HL-60/S4 treated with phorbol 12-myristate 13-acetate at 8.2 ng/mL for 4 days and 3 days (cell line): ENCODE data around the gene ANKRD22.

ENCODE experiments used
- in situ Hi-C: fragments of 300-500 bp; cut with MboI; formaldehyde crosslinking; loops from 2 replicates; pipeline ENCODE4 v1.15.0; 2022; ENCODE audit warnings: low sequenced_read_pairs

Gene ANKRD22

DNA sequence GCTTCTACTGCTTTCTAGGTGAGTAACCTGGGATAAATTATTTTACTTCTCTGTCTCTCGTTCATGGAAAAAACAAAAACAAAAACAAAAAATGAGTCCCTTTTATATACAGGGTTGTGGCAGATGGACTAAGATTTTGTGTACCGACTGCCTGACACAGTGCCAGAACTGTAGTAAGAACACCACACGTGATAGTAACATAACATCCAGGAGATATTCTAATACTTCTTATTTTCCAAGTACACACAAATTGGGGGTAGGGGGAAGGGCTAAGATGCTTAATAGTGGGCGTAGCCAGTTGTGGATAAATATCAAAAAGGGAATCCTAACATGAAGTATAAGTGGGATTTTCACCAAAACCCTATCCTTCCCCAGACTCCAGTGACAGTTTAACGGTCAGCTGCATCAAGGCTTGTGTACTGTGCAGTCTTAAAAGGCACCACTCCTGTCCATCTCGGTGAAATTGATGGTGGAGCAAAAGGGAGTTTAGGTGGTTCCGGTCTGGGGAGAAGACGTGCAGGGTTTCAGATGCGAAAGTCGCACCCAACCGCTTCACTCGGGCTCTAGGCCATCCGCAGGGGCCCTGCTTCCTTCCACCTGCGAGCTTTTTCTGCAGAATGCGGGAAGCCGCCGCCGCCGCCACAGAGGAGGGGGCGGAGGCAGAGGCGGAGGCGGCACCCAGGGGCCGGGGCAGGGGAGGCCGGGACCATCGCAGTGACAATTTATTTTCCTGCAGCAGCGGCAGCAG is 28.1 kb upstream of the ANKRD22 start, which contains the start of gene STAMBPL1:
Gene STAMBPL1, plus strand, starts transcription at position 712 of the 748 bp plus-strand sequence. CDS start 21,464 bp downstream, outside the sequence.
- in situ Hi-C loops = no loop called here

DNA sequence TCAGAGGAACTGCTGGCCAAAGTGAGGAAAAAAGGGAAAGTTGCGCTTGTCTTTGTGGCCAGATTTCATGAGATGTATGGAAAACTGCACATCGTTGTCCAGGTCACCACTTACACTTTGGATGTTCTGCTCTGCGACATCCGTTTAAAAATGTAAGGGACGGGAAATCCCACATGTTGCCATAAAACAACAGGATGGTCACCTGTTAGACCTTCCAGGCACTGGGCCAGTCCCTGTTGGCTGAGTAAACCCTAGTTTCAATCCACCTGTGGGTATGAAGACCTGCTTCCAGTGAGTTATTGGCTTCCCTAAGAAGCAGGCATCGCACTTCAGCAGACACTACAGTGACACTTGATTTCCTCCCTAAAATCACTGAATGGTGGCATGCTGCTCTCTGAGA is 25.7 kb upstream of the ANKRD22 start:
- in situ Hi-C loops = no loop called here

DNA sequence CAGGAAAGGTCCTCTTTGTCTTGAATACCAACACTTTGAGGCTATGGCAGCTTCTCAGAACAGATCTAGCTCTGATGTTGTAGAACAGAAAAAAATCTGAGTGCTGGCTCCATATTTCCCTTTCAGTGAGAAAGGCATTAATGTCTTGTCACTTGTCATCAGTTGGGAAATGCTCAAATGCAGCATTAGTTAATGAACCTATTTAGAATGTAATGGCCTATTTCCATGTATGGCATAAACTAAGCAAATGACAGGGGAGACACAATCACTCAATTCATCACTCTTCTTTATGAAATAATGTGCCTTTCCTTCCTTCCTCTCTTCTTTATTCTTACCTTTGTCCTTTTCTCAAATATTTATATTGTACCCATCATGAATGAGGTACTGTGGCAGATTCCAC is 23.4 kb upstream of the ANKRD22 start:
- in situ Hi-C loops = no loop called here

DNA sequence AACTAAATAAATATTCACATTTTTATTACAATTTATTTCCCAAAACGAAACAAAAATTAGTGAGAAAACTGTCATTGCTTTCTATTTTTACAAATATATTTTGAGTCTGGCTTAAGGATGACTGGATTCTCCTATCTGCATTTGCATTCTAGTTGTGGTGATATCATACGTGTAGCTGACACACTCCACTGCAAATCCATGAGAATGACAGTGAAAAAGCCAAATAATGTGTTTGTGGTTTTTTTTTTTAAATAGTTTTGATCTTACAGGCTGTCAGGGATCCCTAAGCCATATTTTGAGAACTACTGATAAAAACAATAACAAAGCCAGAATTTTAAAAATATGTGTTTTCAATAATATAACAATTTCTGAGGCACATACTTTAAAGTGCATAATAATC is 22.6 kb upstream of the ANKRD22 start:
- in situ Hi-C loops = no loop called here

DNA sequence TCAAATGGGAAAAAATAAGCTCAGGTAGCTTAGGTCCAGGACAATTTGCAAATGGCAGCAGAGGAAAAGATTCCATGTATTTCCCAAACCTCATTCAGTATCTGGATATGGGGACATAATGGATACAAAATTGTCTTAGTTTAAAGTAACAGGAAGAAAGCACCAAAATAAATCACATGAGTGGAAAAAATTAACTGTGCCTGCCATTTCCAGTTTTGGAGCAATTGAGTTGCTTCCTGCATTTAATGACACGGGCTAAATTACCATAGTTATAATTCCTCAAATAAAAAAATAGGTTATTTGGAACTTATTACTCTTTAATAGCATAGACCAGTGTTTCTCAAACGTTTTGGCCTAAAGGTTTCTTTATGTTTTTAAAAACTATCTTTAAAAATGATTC is 22.1 kb upstream of the ANKRD22 start:
- in situ Hi-C loops = no loop called here

DNA sequence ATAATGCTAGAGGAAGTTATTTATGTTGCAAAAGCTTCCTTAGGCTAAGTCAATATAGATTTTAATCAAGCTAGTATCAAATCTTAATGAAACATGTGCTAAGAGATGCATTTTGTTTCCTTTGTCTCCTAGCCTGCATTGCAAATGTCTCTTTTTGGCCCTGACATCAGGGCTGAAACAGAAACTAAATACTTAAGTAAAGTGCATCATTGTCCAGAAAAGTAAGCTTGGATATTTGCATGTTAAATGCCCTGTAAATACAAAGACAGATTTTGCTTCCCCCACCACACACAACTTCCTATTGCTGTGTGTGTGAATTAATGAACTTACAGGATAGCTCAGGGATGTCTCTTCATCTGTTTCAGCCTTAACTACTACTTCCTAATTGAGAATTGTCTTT is 18.4 kb upstream of the ANKRD22 start:
- in situ Hi-C loops = no loop called here

DNA sequence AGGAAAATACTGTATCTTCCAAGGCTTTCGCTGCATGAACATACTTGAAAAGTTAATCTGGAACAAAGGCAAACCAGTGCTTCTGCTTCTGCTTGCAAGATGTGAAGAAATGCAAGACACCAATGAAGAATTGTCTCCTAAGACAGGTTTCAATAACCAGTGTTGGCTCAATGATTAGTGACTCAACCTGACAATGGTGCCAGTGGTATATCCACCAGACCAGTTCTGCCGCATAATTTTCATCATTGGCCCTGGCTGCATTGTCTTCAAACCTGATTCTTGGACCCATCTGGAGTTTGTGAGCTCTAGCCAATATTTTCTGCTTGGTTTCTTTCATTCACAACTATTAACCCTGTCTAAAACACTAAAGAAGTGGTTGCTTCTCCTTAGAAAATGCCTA is 14.8 kb upstream of the ANKRD22 start:
- in situ Hi-C loops = no loop called here

DNA sequence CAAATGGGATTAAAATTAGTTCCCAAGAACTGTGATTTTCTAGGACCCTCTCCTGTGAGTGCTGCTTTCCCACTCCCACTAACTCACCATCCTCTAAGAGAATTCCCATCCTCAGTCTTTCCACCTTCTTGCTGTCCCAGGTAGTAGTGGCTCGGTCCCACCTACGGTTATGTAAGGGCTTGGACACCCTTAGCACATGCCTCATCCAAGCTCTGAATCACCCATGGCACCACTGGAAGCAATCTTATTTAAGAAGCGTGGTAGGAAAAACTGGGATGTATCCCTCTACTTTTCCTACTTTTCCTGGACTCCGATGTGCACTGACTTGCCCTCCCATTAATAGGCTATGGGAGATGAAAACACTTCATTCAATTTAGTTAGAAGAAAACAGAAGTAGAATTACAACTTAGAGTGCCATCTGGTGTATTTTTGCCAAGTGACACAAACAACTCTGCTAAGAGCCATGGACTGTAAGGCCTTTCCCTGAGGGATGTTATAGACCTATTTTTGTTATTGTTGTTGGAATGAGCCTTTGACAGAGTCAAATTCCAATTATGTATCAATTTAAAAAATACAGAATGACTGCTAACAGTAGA is 13.7 kb upstream of the ANKRD22 start:
- in situ Hi-C loops = no loop called here

DNA sequence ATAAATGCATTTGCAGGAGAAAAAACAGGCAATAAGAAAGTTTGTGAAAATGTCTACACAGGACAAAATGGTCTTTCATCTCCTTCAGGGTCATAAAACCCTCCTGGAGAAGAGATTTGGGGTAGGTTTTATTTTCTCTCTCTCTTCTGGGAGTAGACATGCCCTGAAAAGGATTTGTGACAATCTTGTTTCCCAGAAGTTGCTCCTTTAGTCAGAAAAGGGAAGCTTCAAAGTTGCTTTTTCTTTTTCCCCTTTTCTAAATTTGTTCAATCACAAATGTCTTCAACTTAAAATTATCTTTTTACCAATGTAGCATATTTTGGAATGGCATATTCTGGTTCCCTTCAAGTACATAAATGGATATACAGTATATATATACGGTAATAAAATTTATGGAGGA is 9.4 kb upstream of the ANKRD22 start:
- in situ Hi-C loops = no loop called here

DNA sequence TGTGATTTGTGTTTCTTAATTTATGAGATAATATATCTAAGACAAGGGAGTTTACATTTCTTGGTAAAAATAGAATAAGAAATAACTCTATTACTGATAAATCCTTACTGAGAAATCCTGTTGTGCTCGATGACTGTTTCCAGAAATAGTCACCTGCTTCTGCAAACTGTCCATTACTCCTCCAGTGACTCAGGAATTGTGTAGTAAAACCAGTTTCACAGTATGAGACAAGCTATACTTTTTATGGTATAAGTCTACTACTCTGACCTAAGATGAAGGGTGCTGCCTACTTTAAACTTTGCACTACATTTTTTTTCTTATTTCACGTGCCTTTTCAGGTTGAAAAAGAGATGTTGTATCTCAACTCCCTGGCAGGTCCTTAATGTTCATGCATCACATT is 6.8 kb upstream of the ANKRD22 start:
- in situ Hi-C loops = no loop called here

DNA sequence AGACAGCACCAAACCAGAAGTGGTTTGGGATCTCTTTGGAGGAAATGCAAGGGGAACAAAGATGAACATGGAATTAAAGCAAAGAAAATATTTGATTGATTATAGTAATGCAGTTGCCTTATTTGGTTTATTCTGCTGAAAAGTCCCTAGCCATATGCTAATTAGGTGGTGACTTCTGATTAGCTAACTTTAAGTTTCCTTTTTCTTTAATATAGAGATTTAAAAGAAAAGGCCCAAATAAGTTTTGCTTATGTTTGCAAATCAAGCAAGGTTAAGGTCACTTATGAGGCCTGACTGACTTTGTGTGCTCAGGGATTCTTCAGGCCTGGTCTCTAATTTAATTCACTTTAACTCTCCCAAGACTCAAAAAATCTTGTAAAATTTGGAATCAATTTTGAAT is 6.2 kb upstream of the ANKRD22 start:
- in situ Hi-C loops = no loop called here

DNA sequence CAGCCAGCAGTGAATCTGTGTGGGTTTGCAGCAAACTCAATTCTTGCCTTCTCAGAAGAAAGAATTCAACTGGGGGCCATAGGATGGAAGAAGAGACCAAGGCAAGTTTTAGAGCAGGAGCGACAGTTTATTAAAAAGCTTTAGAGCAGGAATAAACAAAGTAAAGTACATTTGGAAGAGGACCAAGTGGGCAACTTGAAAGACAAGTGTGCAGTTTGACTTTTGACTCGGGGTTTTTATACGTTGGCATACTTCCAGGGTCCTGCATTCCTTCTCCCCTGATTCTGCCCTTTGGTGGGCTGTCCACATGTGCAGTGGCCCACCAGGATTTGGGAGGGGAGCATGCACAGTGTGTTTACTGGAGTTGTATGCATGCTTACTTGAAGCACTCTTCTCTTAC is 3.0 kb upstream of the ANKRD22 start:
- in situ Hi-C loops = no loop called here

DNA sequence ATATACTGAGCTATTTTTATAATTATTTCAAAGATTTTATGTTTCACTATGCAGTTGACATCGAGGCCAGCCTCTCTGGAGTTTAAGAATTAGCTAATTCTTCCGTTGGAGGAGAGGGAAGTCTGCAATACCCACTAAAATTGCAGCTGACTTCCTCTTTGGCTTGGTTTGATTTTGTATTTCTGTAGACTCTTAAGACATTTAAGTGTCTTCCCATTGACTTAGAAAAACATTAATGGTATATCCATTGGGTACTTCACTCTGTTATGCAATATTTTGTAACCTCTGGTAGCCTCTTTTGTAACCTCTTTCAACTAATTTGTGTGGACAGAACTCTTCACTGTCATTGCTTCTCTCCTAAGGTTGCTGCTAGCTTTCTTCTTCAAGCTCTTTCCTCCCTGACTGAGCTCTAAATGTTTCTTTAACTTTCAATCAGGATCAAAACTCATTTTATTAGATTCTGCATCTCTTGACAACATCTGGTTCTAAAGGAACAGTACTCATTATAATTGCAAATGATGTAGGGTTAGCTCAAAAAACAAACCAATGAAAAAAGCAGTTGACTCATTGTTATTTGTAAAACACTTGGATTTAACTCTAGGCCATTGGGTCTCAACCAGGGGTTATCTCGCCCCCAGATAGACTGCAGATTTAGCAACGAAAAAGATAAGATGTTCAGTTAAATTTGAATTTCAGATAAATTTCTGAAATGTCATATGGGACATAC is 1.7 kb upstream of the ANKRD22 start:
- in situ Hi-C loops = no loop called here

DNA sequence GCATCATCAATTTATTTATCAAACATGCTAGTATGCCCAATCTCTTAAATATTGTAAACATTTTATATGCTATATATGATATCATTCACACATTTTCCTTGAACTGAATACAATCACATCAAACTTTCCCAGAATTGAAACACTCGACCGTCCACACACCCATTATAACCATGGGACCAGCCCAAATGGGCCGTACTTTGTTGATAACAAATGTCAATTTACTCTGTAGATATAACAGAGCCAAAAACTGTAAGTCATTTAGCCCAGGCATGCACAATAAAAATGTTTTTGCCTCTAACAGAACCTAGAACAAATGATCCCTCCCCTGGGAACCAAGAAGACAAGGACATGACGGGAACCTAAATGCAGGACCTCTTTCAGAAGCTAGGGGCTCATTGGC is 683 bp upstream of the ANKRD22 start:
- in situ Hi-C loops = no loop called here

DNA sequence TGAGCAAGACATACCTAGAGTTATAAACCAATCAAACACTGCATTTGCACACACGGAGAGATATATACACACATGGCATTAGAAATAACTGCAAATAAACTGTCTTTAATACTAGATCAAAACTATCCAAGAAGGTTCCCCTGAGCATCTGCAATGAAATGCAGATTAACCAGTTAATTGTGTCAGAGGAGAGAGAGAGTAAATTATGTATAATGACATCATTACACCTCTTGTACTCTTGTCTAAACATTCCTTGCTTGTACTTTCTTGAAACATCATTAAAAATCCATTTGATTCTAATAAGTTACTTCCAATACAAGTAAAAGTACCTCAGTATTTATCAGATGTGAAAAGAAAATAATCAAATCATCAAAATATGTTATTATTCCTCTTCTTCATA is 932 bp downstream of the ANKRD22 start:
- in situ Hi-C loops = no loop called here

DNA sequence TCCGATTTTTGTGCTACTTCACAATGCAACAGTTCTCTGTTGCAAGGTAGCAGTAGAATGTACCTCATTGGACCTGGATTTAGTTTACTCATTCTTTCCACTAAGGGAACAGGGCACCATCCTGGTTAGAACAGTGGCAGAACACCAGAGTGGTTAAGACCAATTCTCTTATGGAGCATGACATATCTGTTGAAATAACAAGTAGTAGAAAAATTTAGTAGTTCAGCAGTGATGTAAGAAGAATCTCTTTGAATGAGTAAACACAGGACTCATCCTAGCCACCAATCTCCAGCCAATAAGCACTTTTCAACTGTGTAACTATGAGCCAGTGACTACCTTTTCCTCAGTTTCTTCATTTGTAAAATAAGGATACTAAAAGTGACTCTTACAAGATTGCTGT is 2.4 kb downstream of the ANKRD22 start:
- in situ Hi-C loops = no loop called here

DNA sequence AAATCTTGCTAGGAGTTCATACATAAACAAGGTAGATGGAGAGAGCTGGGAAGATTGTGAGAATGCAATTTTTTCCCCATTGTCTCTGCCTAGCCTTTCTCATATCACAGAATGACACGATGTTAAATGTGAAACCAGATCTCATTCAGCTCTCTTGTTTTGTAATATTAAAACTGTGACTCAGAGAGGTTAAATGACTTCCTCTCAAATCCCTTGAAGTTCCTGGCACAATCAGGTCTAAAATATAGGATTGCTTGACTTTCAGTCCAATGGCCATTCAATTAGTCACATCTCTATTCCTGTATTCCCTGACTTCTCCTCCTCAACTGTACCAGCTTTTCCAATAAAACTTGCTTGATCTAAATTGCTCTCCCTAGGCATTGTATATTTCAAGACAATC is 3.1 kb downstream of the ANKRD22 start:
- in situ Hi-C loops = no loop called here

DNA sequence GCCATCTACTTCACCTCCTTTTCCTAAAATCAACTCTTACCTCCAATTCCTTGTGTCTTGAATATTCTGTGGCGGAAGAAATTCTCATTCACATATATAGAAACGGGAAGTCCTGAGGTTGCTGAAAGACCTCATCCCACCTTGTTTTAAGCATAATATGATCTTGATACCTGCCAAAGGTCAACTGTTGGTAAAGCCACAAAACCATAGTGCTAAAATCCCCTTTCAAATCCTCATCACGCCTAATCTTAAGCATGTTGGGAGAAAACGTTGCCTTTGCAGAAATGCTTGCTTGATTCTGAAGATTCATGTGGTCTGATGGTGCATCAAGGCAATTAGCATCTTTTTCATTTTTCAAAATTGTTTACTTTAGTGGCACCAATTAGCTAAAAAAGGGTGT is 8.5 kb downstream of the ANKRD22 start:
- in situ Hi-C loops = no loop called here

DNA sequence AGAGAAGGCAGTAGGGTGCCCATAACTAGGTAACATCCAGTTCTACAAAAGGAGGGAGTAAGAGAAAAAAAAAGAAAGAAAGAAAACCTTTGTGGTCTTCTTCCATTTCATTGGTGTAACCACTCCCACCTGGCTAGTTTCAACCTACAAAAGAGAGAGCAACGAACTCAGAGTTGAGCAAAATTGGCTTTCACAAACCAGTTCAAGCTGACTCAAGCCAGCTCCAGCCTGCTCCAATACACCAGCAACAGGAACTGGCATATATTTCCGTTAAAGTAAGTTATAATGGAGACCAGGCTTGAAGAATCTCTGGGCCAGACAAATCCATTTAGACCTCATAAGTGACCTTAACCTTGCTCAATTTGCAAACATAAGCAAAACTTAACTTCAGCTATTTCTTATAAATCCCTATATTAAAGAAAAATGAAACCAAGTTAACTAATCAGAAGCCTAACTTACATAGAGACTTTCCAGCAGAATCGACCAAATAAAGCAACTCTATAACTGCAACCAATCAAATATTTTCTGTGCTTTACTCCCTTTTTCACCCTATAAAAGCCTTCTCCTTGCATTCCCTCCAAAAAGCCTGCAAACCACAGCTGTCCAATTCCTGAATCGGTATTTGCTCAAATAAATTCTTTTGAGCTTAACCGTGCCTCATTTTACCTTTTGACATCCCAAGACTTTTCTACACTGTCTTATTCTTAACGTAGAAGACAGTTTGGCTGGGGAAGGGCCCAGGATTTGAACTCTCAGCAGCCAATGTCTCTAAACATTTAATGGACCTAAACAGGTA is 10.1 kb downstream of the ANKRD22 start:
- in situ Hi-C loops = no loop called here

DNA sequence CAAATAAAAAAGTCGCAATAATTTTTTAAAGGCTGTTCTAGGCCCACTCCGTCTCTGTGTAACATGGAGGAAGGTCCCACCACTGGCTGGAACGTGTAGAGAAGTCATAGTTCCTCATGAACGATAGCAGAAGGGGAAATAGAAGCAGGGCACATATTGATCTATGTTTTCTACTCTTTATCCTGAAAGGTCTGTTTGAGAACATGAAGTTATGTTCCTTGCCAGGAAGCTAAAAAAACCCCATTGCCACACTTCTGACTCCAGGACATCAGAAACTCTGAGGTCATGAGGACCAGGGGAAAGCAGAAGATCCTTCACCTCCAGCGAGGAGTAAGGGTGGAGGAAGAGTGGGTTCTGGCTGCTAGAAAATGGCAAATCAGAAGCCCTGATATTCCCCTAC is 10.8 kb downstream of the ANKRD22 start:
- in situ Hi-C loops = no loop called here

DNA sequence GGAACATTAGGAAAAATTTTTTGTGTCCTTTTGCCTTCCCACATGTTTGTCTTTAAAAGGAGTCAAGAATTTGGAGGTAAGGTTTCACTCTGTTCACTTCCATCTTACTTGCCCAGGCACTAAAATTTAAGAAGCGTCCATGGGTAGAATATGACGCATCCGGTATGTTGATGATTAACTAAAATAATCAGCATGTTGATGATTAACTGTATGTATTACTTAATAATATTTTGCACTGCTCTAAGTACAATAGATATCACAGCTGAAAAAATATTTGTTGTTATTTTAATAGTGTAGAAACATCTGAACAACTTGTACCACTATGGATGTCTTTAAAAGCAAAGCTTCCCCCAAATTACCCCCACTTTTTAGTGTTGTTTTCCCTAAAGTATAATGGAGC is 11.5 kb downstream of the ANKRD22 start:
- in situ Hi-C loops = no loop called here
